Thoracic aorta (tissue), 2 donors: Measurements from ENCODE around the gene C2orf92. TPM values are rescaled to one million over a fixed set of nuclear protein-coding genes. Genes with fewer than 3 reads are reported as not detected.

Source experiments
- ATAC-seq: fragments of 150-250 bp; one replicate; pipeline ENCODE4 v1.8.0; 2017; ENCODE audit warnings: low read depth; ENCODE audit not compliant: insufficient number of reproducible peaks, low FRiP score
- DNase-seq: peaks from one replicate; pipeline ENCODE4 v3.0.0-alpha.2; 2020; ENCODE audit warnings: low spot score
- H3K27ac ChIP-seq, 2 donors: fragments of 200-600 bp; sonication (generic); 1 replicate in 1 of 2; 2 replicates in 1 of 2; pipeline ENCODE4 v1.5.1; 2016; ENCODE audit warnings: mild to moderate bottlenecking in 2 of 2, moderate library complexity in 2 of 2
- H3K27me3 ChIP-seq: fragments of 200-600 bp; sonication (generic); replicated peaks from 2 replicates; pipeline ENCODE4 v1.6.0; 2016; ENCODE audit warnings: mild to moderate bottlenecking; ENCODE audit not compliant: insufficient read depth
- H3K36me3 ChIP-seq: fragments of 200-600 bp; sonication (generic); one replicate; pipeline ENCODE4 v1.5.1; 2016
- H3K4me1 ChIP-seq, 2 donors: fragments of 200-600 bp; sonication (generic); 1 replicate in 1 of 2; 2 replicates in 1 of 2; pipeline versions ENCODE4 v1.5.1 to v1.6.0; 2016; ENCODE audit warnings: low read depth in 2 of 2, mild to moderate bottlenecking in 1 of 2; ENCODE audit not compliant: control insufficient read depth in 1 of 2
- H3K4me3 ChIP-seq: fragments of 200-600 bp; sonication (generic); 2 replicates; pipeline ENCODE4 v1.5.1; 2016; ENCODE audit warnings: mild to moderate bottlenecking
- H3K9me3 ChIP-seq: fragments of 200-600 bp; sonication (generic); 2 replicates; pipeline ENCODE4 v1.5.1; 2016
- total RNA-seq, 2 donors: library from RNA; depleted of rRNA; stranded (reverse); fragments of >200 nt; gene quantifications; one replicate each; pipeline versions ENCODE4 v1.1.0 to v1.2.3, GENCODE V29; 2016
- TF ChIP-seq, protein P1 (sequence below): fragments of 200-600 bp; sonication (generic); IDR thresholded peaks from one replicate; pipeline ENCODE4 v1.5.1; 2019; ENCODE audit warnings: antibody characterized with exemption

Gene C2orf92
- total RNA-seq, 2 donors from 2014 or later: 13.7 to 32.0 TPM

DNA sequence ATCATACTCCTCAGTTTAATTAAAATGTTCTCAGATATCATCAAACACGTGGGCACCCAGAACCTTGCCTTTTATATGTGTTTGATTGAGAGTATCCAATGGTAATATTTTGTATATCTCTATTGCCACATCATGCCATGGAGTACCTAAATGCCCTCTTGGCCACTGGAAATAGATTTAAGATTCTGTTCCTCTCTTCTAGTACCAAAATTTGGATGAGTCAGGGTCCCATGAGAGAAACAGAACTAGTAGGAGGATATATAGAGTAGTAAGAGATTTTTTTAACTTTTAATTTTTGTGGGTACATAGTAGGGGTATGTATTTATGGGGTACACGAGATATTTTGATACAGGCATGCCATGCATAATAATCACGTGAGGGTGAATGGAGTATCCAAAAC lies 34.2 kb downstream of the C2orf92 start:
- DNase-seq (no peak), ATAC-seq (no peak)
- no peaks in the 10 kb centered on the region for H3K27me3 ChIP-seq
- H3K9me3 ChIP-seq: no peaks in the 10 kb centered on the region
- TF ChIP-seq, protein P1, sequence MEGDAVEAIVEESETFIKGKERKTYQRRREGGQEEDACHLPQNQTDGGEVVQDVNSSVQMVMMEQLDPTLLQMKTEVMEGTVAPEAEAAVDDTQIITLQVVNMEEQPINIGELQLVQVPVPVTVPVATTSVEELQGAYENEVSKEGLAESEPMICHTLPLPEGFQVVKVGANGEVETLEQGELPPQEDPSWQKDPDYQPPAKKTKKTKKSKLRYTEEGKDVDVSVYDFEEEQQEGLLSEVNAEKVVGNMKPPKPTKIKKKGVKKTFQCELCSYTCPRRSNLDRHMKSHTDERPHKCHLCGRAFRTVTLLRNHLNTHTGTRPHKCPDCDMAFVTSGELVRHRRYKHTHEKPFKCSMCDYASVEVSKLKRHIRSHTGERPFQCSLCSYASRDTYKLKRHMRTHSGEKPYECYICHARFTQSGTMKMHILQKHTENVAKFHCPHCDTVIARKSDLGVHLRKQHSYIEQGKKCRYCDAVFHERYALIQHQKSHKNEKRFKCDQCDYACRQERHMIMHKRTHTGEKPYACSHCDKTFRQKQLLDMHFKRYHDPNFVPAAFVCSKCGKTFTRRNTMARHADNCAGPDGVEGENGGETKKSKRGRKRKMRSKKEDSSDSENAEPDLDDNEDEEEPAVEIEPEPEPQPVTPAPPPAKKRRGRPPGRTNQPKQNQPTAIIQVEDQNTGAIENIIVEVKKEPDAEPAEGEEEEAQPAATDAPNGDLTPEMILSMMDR: no peak
- H3K4me3 ChIP-seq: no peak overlapping the region
- no peak overlapping the region for H3K27ac ChIP-seq
- no peaks in the 10 kb centered on the region for H3K36me3 ChIP-seq
- no peaks in the 10 kb centered on the region for H3K4me1 ChIP-seq

DNA sequence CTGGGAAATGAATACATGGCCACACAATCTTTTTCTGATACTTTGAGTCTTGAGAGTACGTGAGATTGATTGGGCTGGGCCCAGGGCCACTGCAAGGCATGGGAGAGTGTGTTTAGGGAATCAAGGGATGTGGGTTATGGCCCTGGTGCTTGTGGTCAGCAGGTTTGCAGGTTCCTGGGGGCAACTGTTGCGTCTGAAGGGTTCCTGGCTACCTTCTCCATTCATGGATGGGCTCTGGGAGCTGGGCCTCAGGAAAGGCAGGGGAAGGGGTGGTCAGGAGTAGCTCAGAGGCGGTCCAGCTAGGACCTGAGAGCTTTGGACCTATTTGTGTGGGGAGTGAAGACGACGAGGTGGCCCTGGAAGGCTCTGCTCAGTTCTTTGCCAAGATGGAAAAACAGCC lies 35.5 kb downstream of the C2orf92 start:
- H3K4me3 ChIP-seq: no peak overlapping the region
- H3K36me3 ChIP-seq: no peaks in the 10 kb centered on the region
- no peak for DNase-seq
- no peak overlapping the region for H3K27ac ChIP-seq
- no peak for ATAC-seq
- H3K9me3 ChIP-seq: no peaks in the 10 kb centered on the region
- H3K4me1 ChIP-seq: no peaks in the 10 kb centered on the region
- TF ChIP-seq, protein P1: no peak
- no peaks in the 10 kb centered on the region for H3K27me3 ChIP-seq

DNA sequence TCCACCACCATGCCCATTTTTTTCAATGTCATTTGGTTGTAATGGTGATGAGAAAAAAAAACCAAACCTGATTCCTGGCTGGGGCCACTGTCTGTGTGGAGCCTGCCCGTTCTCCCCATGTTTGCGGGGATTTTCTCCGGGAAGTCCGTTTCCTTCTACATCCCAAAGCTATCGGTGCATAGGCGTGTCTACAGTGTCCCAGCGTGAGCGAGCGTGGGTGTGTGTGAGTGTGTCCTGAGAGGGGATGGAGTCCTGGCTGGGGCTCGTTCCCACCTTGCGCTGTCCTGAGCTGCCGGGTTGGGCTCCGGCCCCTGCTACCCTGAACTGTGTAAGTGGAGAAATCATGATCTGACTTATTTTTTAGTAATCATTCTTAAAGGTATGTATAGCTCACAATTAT lies 36.6 kb downstream of the C2orf92 start:
- Histone ChIP-seq H3K4me3 (no peak overlapping the region), H3K36me3 (no peaks in the 10 kb centered on the region), H3K27ac (no peak overlapping the region), H3K27me3 (no peaks in the 10 kb centered on the region), H3K4me1 (no peaks in the 10 kb centered on the region), H3K9me3 (no peaks in the 10 kb centered on the region)
- DNase-seq (no peak), ATAC-seq (no peak)
- TF ChIP-seq, protein P1: no peak

DNA sequence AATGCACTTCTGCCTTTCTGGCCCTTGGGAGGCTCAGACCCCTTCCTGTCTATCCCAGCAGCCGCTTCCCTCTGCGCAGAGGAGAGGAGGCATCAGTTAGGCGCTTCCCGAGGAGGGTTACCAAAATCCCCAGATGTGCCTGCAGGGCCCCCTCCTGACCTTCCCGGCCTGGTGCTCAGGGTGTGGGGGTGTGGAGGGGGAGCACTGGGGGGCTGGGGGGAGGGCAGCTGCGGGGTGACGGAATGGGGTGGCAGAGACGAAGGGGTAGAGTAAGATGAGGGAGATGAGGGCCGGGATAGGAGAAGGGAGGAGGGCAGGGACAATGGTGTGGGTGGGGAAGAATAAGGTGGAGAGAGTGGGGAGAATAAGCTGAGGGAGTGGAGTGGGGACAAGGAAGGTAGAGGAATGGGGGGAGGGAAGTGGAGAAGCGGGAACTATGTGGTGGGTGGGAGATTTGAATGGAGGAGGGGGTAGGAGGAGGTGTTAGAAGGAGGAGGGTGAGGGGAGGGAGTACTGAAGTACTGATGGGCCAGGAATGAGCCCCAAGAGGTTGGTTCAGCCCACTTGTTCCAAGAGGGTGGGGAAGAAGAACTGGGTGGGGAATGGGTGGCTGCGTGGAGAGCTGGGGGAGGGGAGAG lies 37.3 kb downstream of the C2orf92 start:
- ATAC-seq (no peak), DNase-seq (no peak)
- TF ChIP-seq, protein P1: no peak
- H3K4me3 ChIP-seq: no peak overlapping the region
- no peaks in the 10 kb centered on the region for H3K27me3 ChIP-seq
- H3K4me1 ChIP-seq: no peaks in the 10 kb centered on the region
- H3K27ac ChIP-seq: no peak overlapping the region
- no peaks in the 10 kb centered on the region for H3K9me3 ChIP-seq
- H3K36me3 ChIP-seq: no peaks in the 10 kb centered on the region

DNA sequence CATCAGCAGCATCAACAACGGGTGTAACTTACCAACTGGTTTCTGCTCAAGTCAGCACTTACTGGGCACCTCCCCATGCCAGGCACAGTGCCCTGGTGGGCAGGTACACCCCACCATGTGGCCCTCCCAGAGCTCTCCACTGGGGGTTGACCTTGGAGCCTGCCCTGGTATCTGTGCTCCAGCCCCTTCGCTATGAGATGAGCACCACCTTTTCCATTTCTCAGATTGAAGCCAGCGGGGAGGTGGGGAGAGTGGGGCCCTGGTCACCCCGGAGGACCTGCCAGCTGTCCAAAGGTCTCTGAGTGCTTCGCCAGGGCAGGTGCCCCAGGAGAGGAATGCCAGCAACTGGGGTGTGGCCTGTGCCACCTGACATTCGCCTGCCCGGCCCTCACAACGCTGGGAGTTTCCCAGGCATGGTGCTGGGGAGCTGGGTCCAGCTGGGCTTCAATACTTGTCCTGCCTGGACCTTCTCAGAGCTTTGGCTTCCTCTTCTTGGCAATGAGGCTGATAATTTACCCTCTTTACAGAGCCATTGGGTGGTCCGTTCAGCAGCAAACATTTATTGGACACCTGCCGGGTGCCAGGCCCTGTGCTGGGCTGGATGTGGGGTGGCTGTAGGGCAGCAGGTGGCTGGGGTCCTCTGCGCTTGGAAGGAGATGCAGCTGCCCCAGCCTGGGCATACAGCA lies 38.0 kb downstream of the C2orf92 start:
- H3K4me1 ChIP-seq: no peaks in the 10 kb centered on the region
- no peaks in the 10 kb centered on the region for H3K9me3 ChIP-seq
- no peak for ATAC-seq
- no peak overlapping the region for H3K4me3 ChIP-seq
- H3K27ac ChIP-seq: no peak overlapping the region
- DNase-seq: no peak
- TF ChIP-seq, protein P1: no peak
- no peaks in the 10 kb centered on the region for H3K27me3 ChIP-seq
- no peaks in the 10 kb centered on the region for H3K36me3 ChIP-seq
